ENCODE measurements around the gene APOA4. TPM values are rescaled to one million over a fixed set of nuclear protein-coding genes. Genes with fewer than 3 reads are reported as not detected.

The APOA4 gene
- total and polyA plus RNA-seq, 2 of the 13 experiments (the other 11 are each of a cell fraction or from before 2014, with no cell fraction given) = 3.8 to 7.2 TPM

DNA sequence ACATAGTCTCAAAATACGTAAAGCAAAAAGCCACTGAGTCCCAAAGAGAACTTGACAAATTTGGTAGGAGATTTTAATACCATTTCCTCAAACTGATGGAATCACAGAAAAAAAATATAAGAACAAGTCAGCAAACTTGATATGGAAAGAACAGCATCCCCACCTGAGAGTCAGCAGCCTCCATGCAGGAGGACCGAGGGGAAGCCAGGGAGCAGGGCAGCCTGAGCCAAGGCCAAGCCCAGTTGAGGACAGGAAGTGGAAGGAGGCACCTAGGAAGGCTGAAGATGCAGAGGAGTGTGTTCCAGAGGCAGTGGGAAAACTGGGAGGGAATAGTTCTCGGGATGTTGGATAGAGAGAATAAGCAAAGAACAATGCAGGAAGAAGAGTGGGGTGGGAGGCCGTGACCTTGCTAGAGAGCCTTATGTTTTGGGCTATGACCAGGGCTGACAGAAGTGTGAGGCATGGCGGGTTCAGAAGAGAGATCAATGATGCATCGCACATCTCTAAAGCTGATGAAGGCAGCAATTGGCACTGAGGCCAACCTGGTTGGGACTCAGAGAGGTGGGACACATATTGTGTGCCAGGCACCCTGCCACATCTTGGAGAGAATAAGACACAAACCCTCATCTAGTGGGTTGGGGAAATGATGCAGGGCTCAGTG, 15.4 kb downstream of the APOA4 start:
- H3K4me3 ChIP-seq (replicated peaks in 1 of 3; ENCODE audit: insufficient read depth in 1 of 3, low read depth in 2 of 3, low read length in 3 of 3) = peak overlapping the region in 1 of 3 experiments; percentile 29; a peak in 1 of 6 replicates
- no peaks in the 10 kb centered on the region for H4K20me1 ChIP-seq (ENCODE audit: insufficient read depth, low read length)
- H3K36me3 ChIP-seq (replicated peaks in 1 of 2; ENCODE audit: control insufficient read depth in 1 of 2, insufficient read depth in 2 of 2, low read length in 2 of 2) = no peaks in the 10 kb centered on the region
- peaks cover 78% of the 10 kb centered on the region for H3K4me1 ChIP-seq (ENCODE audit: insufficient read depth, low read length)
- H3K27me3 ChIP-seq (ENCODE audit: control insufficient read depth in 1 of 2, insufficient read depth in 2 of 2, low read length in 2 of 2) = no peaks in the 10 kb centered on the region
- no peak for FAIRE-seq
- no peak for DNase-seq (ENCODE audit: low spot score)
- 46% methylated on average over 6 of the region's 6 CpGs for WGBS (ENCODE audit: low lambda C conversion rate)
- ChIA-PET CTCF (ENCODE audit: low intra/inter-chr PET ratio, low total read pairs) (no interaction called here), POLR2A (interaction anchor here (0.9 to 8.5 kb wide), 12 partner anchors 8 to 289 kb away, joined by 3 to 778 read pairs (median 6); partner anchors contain the start of genes APOA1, APOA4, APOA5 and APOC3)
- peak overlapping the region; percentile 84 for H3K4me2 ChIP-seq (ENCODE audit: low read depth, low read length)
- no peaks in the 10 kb centered on the region for H3K79me2 ChIP-seq (ENCODE audit: insufficient read depth, low read length)
- BruUV-seq (replicated peaks) = no TSS peak
- no peak overlapping the region for H2AFZ ChIP-seq (ENCODE audit: low read length)
- in situ Hi-C loops (cut with HindIII; ENCODE audit: extremely low pct_ligation_motif_present, low pct_unique_long_range_greater_than_20kb) = no loop called here
- no peak for ATAC-seq
- intact Hi-C loops (cut with micrococcal nuclease; ENCODE audit: unreplicated experiment) = loop anchor here (1.0 kb wide), 2 partner anchors 15 to 22 kb away; partner anchors contain the start of gene APOC3
- H3K9ac ChIP-seq (ENCODE audit: insufficient read depth, low read depth, low read length) = peak overlapping the region; percentile 51
- H3K9me3 ChIP-seq (ENCODE audit: low read length) = no peaks in the 10 kb centered on the region
- peak overlapping the region; percentile 98 for H3K27ac ChIP-seq (ENCODE audit: extremely low read length, insufficient read depth, low read length)
- TF ChIP-seq ZNF556 (CRISPR knock-in tag; IDR thresholded peaks at IDR 0.05; ENCODE audit: borderline replicate concordance) (peak; percentile 15; the same call in 1 of the 2 replicates), ZZZ3 (CRISPR knock-in tag; IDR thresholded peaks at IDR 0.05; ENCODE audit: borderline replicate concordance) (0 out of 2 replicates have a peak, but pooled peaks have one; percentile 7), ZNF761 (CRISPR knock-in tag; conservative IDR thresholded peaks at IDR 0.05) (0 out of 2 replicates have a peak, but pooled peaks have one; percentile 20), BRD4 (CRISPR knock-in tag; IDR thresholded peaks at IDR 0.05) (0 out of 2 replicates have a peak, but pooled peaks have one; percentile 15), ISL2 (CRISPR knock-in tag; IDR thresholded peaks at IDR 0.05) (no peak), POLR2A (IDR thresholded peaks at IDR 0.05; ENCODE audit: insufficient read depth in 1 of 2, low read depth in 2 of 2, low read length in 2 of 2) (peak; percentile 7 to 47; a peak in 1 of 4 replicates), RBFOX2 (IDR thresholded peaks at IDR 0.05; ENCODE audit: low read depth, low read length) (peak; percentile 43; the same call in 1 of the 2 replicates), NR1H2 (CRISPR knock-in tag; IDR thresholded peaks at IDR 0.05; ENCODE audit: borderline replicate concordance, low read depth) (peak; percentile 65; the same call in 1 of the 2 replicates), KLF16 (CRISPR knock-in tag; IDR thresholded peaks at IDR 0.05) (no peak), ZNF775 (CRISPR knock-in tag; IDR thresholded peaks at IDR 0.05; ENCODE audit: borderline replicate concordance) (no peak), ZNF143 (CRISPR knock-in tag; IDR thresholded peaks at IDR 0.05) (peak; percentile 10; the same call in 1 of the 2 replicates)
- TF ChIP-seq, protein P1, sequence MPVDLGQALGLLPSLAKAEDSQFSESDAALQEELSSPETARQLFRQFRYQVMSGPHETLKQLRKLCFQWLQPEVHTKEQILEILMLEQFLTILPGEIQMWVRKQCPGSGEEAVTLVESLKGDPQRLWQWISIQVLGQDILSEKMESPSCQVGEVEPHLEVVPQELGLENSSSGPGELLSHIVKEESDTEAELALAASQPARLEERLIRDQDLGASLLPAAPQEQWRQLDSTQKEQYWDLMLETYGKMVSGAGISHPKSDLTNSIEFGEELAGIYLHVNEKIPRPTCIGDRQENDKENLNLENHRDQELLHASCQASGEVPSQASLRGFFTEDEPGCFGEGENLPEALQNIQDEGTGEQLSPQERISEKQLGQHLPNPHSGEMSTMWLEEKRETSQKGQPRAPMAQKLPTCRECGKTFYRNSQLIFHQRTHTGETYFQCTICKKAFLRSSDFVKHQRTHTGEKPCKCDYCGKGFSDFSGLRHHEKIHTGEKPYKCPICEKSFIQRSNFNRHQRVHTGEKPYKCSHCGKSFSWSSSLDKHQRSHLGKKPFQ (CRISPR knock-in tag; IDR thresholded peaks at IDR 0.05; ENCODE audit: insufficient replicate concordance) = peak; percentile 0
- TF ChIP-seq, protein P2, sequence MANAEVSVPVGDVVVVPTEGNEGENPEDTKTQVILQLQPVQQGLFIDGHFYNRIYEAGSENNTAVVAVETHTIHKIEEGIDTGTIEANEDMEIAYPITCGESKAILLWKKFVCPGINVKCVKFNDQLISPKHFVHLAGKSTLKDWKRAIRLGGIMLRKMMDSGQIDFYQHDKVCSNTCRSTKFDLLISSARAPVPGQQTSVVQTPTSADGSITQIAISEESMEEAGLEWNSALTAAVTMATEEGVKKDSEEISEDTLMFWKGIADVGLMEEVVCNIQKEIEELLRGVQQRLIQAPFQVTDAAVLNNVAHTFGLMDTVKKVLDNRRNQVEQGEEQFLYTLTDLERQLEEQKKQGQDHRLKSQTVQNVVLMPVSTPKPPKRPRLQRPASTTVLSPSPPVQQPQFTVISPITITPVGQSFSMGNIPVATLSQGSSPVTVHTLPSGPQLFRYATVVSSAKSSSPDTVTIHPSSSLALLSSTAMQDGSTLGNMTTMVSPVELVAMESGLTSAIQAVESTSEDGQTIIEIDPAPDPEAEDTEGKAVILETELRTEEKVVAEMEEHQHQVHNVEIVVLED (CRISPR knock-in tag; IDR thresholded peaks at IDR 0.05; ENCODE audit: borderline replicate concordance) = 0 out of 2 replicates have a peak, but pooled peaks have one; percentile 2
- TF ChIP-seq, protein P3, sequence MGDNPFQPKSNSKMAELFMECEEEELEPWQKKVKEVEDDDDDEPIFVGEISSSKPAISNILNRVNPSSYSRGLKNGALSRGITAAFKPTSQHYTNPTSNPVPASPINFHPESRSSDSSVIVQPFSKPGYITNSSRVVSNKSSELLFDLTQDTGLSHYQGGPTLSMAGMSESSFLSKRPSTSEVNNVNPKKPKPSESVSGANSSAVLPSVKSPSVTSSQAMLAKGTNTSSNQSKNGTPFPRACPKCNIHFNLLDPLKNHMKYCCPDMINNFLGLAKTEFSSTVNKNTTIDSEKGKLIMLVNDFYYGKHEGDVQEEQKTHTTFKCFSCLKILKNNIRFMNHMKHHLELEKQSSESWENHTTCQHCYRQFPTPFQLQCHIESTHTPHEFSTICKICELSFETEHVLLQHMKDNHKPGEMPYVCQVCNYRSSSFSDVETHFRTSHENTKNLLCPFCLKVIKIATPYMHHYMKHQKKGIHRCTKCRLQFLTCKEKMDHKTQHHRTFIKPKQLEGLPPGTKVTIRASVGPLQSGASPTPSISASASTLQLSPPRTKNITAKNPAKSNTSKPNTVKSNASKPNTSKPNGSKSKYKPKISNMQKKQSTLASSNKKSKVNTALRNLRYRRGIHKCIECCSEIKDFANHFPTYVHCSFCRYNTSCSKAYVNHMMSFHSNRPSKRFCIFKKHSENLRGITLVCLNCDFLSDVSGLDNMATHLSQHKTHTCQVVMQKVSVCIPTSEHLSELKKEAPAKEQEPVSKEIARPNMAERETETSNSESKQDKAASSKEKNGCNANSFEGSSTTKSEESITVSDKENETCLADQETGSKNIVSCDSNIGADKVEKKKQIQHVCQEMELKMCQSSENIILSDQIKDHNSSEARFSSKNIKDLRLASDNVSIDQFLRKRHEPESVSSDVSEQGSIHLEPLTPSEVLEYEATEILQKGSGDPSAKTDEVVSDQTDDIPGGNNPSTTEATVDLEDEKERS (CRISPR knock-in tag; IDR thresholded peaks at IDR 0.05) = peak; percentile 12; the same call in 1 of the 2 replicates
- TF ChIP-seq, protein P4, sequence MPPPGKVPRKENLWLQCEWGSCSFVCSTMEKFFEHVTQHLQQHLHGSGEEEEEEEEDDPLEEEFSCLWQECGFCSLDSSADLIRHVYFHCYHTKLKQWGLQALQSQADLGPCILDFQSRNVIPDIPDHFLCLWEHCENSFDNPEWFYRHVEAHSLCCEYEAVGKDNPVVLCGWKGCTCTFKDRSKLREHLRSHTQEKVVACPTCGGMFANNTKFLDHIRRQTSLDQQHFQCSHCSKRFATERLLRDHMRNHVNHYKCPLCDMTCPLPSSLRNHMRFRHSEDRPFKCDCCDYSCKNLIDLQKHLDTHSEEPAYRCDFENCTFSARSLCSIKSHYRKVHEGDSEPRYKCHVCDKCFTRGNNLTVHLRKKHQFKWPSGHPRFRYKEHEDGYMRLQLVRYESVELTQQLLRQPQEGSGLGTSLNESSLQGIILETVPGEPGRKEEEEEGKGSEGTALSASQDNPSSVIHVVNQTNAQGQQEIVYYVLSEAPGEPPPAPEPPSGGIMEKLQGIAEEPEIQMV (CRISPR knock-in tag; IDR thresholded peaks at IDR 0.05; ENCODE audit: low read depth) = peak; percentile 89; the same call in 1 of the 2 replicates

All from HepG2 (cell line).